HepG2 (cell line): ENCODE results near the gene STX2. TPM values are rescaled to one million over a fixed set of nuclear protein-coding genes. Genes with fewer than 3 reads are reported as not detected.

Experiments used
- ATAC-seq: fragments of 200-7000 bp; cut with Tn5 transposase; 3 replicates; pipeline ENCODE4 v1.9.1; 2020; ENCODE audit warnings: mild to moderate bottlenecking, moderate library complexity
- BruUV-seq: library from RNA; stranded (reverse); fragments of 400-500 nt; replicated peaks from 2 replicates; lab custom pipeline; 2021; lab: Mats Ljungman, UMichigan
- CTCF ChIA-PET: fragments of 300-600 bp; formaldehyde crosslinking; extraction: SDS; loops from one replicate; lab custom pipeline; 2021; ENCODE audit warnings: low total read pairs, inconsistent platforms, low intra/inter-chr PET ratio; lab: Yijun Ruan, JAX
- POLR2A ChIA-PET: fragments of 350-600 bp; sonication (Branson Sonifier 250); formaldehyde crosslinking; loops from one replicate; lab custom pipeline; 2020; ENCODE audit warnings: antibody characterized with exemption, inconsistent platforms; lab: Yijun Ruan, JAX
- DNase-seq: peaks from one replicate; pipeline ENCODE4 v3.0.0-alpha.2; 2015; ENCODE audit warnings: low spot score
- FAIRE-seq: peaks from 3 replicates; lab custom pipeline; 2011; peaks lifted over from hg19 to GRCh38; lab: Jason Lieb, UNC
- H2AFZ ChIP-seq: one replicate; pipeline ENCODE4 v1.6.1; 2011; ENCODE audit warnings: low read length, inconsistent platforms
- H3K27ac ChIP-seq: fragments of 300-600 bp; 3 replicates; pipeline ENCODE4 v1.8.0; 2011; ENCODE audit warnings: mixed run types, mild to moderate bottlenecking, mixed read lengths, low read length, inconsistent platforms; ENCODE audit not compliant: insufficient read depth; ENCODE audit errors: extremely low read length
- H3K27me3 ChIP-seq, 2 experiments: fragments of 200-600 bp in 1 of 2; 2 replicates in 1 of 2; 3 replicates in 1 of 2; pipeline versions ENCODE4 v1.6.0 to v1.8.0; 2011; ENCODE audit warnings: low read length in 2 of 2, mild to moderate bottlenecking in 2 of 2, moderate library complexity in 2 of 2, inconsistent platforms in 1 of 2; ENCODE audit not compliant: insufficient read depth in 2 of 2, control insufficient read depth in 1 of 2
- H3K36me3 ChIP-seq, 2 experiments: fragments of 200-600 bp in 1 of 2; replicated peaks in 1 of 2; 2 replicates in 1 of 2; 3 replicates in 1 of 2; pipeline versions ENCODE4 v1.5.1 to v1.8.0; 2011; ENCODE audit warnings: low read length in 2 of 2, inconsistent platforms in 1 of 2; ENCODE audit not compliant: insufficient read depth in 2 of 2, control insufficient read depth in 1 of 2
- H3K4me1 ChIP-seq: 2 replicates; pipeline ENCODE4 v1.5.1; 2012; ENCODE audit warnings: low read length, inconsistent platforms; ENCODE audit not compliant: insufficient read depth
- H3K4me2 ChIP-seq: 2 replicates; pipeline ENCODE4 v1.6.0; 2011; ENCODE audit warnings: low read depth, low read length, inconsistent platforms
- H3K4me3 ChIP-seq, 3 experiments: fragments of 200-600 bp in 1 of 3; sonication (generic), shearing (Covaris generic) in 1 of 3; replicated peaks in 1 of 3; 2 replicates each; pipeline ENCODE4 v1.5.1; 2011 to 2016; ENCODE audit warnings: low read length in 3 of 3, inconsistent platforms in 2 of 3, low read depth in 2 of 3, mild to moderate bottlenecking in 2 of 3, control low read depth in 1 of 3, mixed read lengths in 1 of 3; ENCODE audit not compliant: insufficient read depth in 1 of 3
- H3K79me2 ChIP-seq: one replicate; pipeline ENCODE4 v1.6.1; 2011; ENCODE audit warnings: low read length, inconsistent platforms; ENCODE audit not compliant: insufficient read depth
- H3K9ac ChIP-seq: 2 replicates; pipeline ENCODE4 v1.6.0; 2011; ENCODE audit warnings: mild to moderate bottlenecking, low read depth, low read length, inconsistent platforms; ENCODE audit not compliant: insufficient read depth
- H3K9me3 ChIP-seq: 2 replicates; pipeline ENCODE4 v1.5.1; 2012; ENCODE audit warnings: mild to moderate bottlenecking, low read length
- H4K20me1 ChIP-seq: 2 replicates; pipeline ENCODE4 v1.6.0; 2011; ENCODE audit warnings: inconsistent platforms, mild to moderate bottlenecking, low read length, moderate library complexity; ENCODE audit not compliant: insufficient read depth
- CC2D1A ChIP-seq: sonication (generic); formaldehyde crosslinking; IDR thresholded peaks from 2 replicates; pipeline ENCODE4 v1.8.1; 2023; ENCODE audit warnings: mild to moderate bottlenecking, missing genetic modification reagents
- FOSL1 ChIP-seq: sonication (generic); formaldehyde crosslinking; IDR thresholded peaks from 2 replicates; pipeline ENCODE4 v1.9.0; 2021; ENCODE audit warnings: missing genetic modification reagents, borderline replicate concordance
- FOSL2 ChIP-seq: sonication (generic); formaldehyde crosslinking; IDR thresholded peaks from 2 replicates; pipeline ENCODE4 v1.4.0; 2020; ENCODE audit warnings: missing genetic modification reagents
- HNRNPK ChIP-seq: fragments of 200-400 bp; formaldehyde crosslinking; IDR thresholded peaks from 2 replicates; pipeline ENCODE4 v1.6.1; 2018; ENCODE audit warnings: low read length, low read depth, moderate library complexity, mild to moderate bottlenecking; ENCODE audit not compliant: poor library complexity, severe bottlenecking
- KAT8 ChIP-seq: IDR thresholded peaks from 2 replicates; pipeline ENCODE4 v1.6.1; 2016; ENCODE audit warnings: missing genetic modification reagents, missing compliant biosample characterization
- KLF9 ChIP-seq: IDR thresholded peaks from 2 replicates; pipeline ENCODE4 v1.6.1; 2016; ENCODE audit warnings: low read depth
- KMT2B ChIP-seq: IDR thresholded peaks from 2 replicates; pipeline ENCODE4 v1.6.1; 2016; ENCODE audit warnings: missing genetic modification reagents, missing compliant biosample characterization
- MLX ChIP-seq: IDR thresholded peaks from 2 replicates; pipeline ENCODE4 v1.6.1; 2016
- PAX8 ChIP-seq: sonication (generic); formaldehyde crosslinking; IDR thresholded peaks from 2 replicates; pipeline ENCODE4 v1.8.0; 2022; ENCODE audit warnings: mild to moderate bottlenecking, missing genetic modification reagents, borderline replicate concordance
- SMARCC2 ChIP-seq: fragments of 450-650 bp; IDR thresholded peaks from 2 replicates; pipeline ENCODE4 v1.6.1; 2017; ENCODE audit warnings: antibody characterized with exemption, mild to moderate bottlenecking
- TBL1XR1 ChIP-seq: fragments of 150-350 bp; IDR thresholded peaks from 2 replicates; pipeline ENCODE4 v1.6.1; 2014; ENCODE audit warnings: borderline replicate concordance, low read length; ENCODE audit not compliant: partially characterized antibody
- ZNF253 ChIP-seq: sonication (generic); formaldehyde crosslinking; IDR thresholded peaks from 2 replicates; pipeline ENCODE4 v1.8.0; 2022; ENCODE audit warnings: mild to moderate bottlenecking, missing genetic modification reagents, borderline replicate concordance
- ZNF329 ChIP-seq: sonication (generic); formaldehyde crosslinking; IDR thresholded peaks from 2 replicates; pipeline ENCODE4 v1.9.0; 2021; ENCODE audit warnings: low read depth, mild to moderate bottlenecking, missing genetic modification reagents
- ZNF335 ChIP-seq: sonication (generic); formaldehyde crosslinking; IDR thresholded peaks from 2 replicates; pipeline ENCODE4 v1.4.0; 2020; ENCODE audit warnings: missing genetic modification reagents
- ZNF350 ChIP-seq: sonication (generic); formaldehyde crosslinking; IDR thresholded peaks from 2 replicates; pipeline ENCODE4 v1.4.0; 2020; ENCODE audit warnings: mild to moderate bottlenecking, low read depth, missing genetic modification reagents, borderline replicate concordance
- ZNF777 ChIP-seq: sonication (generic); formaldehyde crosslinking; IDR thresholded peaks from 2 replicates; pipeline ENCODE4 v1.4.0; 2020; ENCODE audit warnings: missing genetic modification reagents
- in situ Hi-C: cut with HindIII; loops from 2 replicates; pipeline ENCODE4 v1.10.0; 2017; ENCODE audit warnings: low pct_unique_long_range_greater_than_20kb; ENCODE audit not compliant: extremely low pct_ligation_motif_present
- intact Hi-C: fragments of 100-400 bp; cut with micrococcal nuclease; formaldehyde crosslinking; loops from one replicate; pipeline ENCODE4 v1.10.0; 2022; ENCODE audit not compliant: unreplicated experiment
- polyA plus RNA-seq, 8 experiments: library from polyadenylated mRNA; depleted of rRNA in 3 of 8; stranded (reverse) in 7 of 8; unstranded in 1 of 8; fragments of >200 nt; fragmentation: Illumina TruSeq in 4 of 8; extraction: Trizol in 4 of 8; gene quantifications; 2 replicates each; pipeline versions ENCODE4 v1.2.1 to v1.2.3, GENCODE V29; 2011 to 2016; ENCODE audit warnings: low read depth in 4 of 8, missing spikeins in 1 of 8, mixed read lengths in 1 of 8; ENCODE audit not compliant: insufficient read depth in 1 of 8
- total RNA-seq, 5 experiments: library from RNA; depleted of rRNA; stranded (reverse); fragments of >200 nt; fragmentation: Illumina TruSeq; extraction: Trizol; gene quantifications; 2 replicates each; pipeline ENCODE4 v1.2.3, GENCODE V29; 2016; ENCODE audit warnings: low read depth in 1 of 5
- TF ChIP-seq, protein P1 (sequence below): sonication (generic); formaldehyde crosslinking; IDR thresholded peaks from 2 replicates; pipeline ENCODE4 v1.8.1; 2023; ENCODE audit warnings: mild to moderate bottlenecking, inconsistent platforms, moderate library complexity, missing genetic modification reagents, borderline replicate concordance
- TF ChIP-seq, protein P2 (sequence below): sonication (generic); formaldehyde crosslinking; IDR thresholded peaks from 2 replicates; pipeline ENCODE4 v1.4.0; 2020; ENCODE audit warnings: missing genetic modification reagents

Gene STX2
- total and polyA plus RNA-seq, 2 of the 13 experiments (the other 11 are each of a cell fraction or from before 2014, with no cell fraction given), result 13.4 to 25.1 TPM

GRCh38 chr12:130846369-130846768 is 7.3 kb upstream of the STX2 start:
- no TSS peak for BruUV-seq
- no peak overlapping the region for H2AFZ ChIP-seq
- H3K27ac ChIP-seq, result no peak overlapping the region
- no peaks in the 10 kb centered on the region for H3K27me3 ChIP-seq
- ChIA-PET POLR2A (interaction anchor here (1.2 to 1.3 kb wide), 2 partner anchors 25 to 70 kb away, joined by 3 to 5 read pairs; no protein-coding TSS in a partner anchor), CTCF (no interaction called here)
- ATAC-seq, result no peak
- in situ Hi-C loops, result no loop called here
- H3K4me1 ChIP-seq, result peaks cover 60% of the 10 kb centered on the region
- intact Hi-C loops, result no loop called here
- FAIRE-seq, result no peak
- DNase-seq, result no peak
- no peaks in the 10 kb centered on the region for H3K9me3 ChIP-seq
- no peak for TF ChIP-seq KLF9
- TF ChIP-seq FOSL2 (CRISPR knock-in tag), result no peak
- TF ChIP-seq, protein P1, sequence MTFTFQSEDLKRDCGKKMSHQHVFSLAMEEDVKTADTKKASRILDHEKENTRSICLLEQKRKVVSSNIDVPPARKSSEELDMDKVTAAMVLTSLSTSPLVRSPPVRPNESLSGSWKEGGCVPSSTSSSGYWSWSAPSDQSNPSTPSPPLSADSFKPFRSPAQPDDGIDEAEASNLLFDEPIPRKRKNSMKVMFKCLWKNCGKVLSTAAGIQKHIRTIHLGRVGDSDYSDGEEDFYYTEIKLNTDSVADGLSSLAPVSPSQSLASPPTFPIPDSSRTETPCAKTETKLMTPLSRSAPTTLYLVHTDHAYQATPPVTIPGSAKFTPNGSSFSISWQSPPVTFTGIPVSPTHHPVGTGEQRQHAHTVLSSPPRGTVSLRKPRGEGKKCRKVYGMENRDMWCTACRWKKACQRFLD (CRISPR knock-in tag), result no peak
- TF ChIP-seq ZNF350, result no peak
- TF ChIP-seq KAT8 (CRISPR knock-in tag), result no peak
- no peak for TF ChIP-seq CC2D1A
- no peak for TF ChIP-seq ZNF329 (CRISPR knock-in tag)
- TF ChIP-seq, protein P2, sequence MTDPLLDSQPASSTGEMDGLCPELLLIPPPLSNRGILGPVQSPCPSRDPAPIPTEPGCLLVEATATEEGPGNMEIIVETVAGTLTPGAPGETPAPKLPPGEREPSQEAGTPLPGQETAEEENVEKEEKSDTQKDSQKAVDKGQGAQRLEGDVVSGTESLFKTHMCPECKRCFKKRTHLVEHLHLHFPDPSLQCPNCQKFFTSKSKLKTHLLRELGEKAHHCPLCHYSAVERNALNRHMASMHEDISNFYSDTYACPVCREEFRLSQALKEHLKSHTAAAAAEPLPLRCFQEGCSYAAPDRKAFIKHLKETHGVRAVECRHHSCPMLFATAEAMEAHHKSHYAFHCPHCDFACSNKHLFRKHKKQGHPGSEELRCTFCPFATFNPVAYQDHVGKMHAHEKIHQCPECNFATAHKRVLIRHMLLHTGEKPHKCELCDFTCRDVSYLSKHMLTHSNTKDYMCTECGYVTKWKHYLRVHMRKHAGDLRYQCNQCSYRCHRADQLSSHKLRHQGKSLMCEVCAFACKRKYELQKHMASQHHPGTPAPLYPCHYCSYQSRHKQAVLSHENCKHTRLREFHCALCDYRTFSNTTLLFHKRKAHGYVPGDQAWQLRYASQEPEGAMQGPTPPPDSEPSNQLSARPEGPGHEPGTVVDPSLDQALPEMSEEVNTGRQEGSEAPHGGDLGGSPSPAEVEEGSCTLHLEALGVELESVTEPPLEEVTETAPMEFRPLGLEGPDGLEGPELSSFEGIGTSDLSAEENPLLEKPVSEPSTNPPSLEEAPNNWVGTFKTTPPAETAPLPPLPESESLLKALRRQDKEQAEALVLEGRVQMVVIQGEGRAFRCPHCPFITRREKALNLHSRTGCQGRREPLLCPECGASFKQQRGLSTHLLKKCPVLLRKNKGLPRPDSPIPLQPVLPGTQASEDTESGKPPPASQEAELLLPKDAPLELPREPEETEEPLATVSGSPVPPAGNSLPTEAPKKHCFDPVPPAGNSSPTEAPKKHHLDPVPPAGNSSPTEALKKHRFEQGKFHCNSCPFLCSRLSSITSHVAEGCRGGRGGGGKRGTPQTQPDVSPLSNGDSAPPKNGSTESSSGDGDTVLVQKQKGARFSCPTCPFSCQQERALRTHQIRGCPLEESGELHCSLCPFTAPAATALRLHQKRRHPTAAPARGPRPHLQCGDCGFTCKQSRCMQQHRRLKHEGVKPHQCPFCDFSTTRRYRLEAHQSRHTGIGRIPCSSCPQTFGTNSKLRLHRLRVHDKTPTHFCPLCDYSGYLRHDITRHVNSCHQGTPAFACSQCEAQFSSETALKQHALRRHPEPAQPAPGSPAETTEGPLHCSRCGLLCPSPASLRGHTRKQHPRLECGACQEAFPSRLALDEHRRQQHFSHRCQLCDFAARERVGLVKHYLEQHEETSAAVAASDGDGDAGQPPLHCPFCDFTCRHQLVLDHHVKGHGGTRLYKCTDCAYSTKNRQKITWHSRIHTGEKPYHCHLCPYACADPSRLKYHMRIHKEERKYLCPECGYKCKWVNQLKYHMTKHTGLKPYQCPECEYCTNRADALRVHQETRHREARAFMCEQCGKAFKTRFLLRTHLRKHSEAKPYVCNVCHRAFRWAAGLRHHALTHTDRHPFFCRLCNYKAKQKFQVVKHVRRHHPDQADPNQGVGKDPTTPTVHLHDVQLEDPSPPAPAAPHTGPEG (CRISPR knock-in tag), result no peak
- TF ChIP-seq ZNF335 (CRISPR knock-in tag), result no peak
- no peak for TF ChIP-seq PAX8 (CRISPR knock-in tag)
- no peak for TF ChIP-seq SMARCC2
- no peak for TF ChIP-seq ZNF777
- no peak for TF ChIP-seq FOSL1 (CRISPR knock-in tag)
- TF ChIP-seq HNRNPK, result no peak
- no peak for TF ChIP-seq MLX (CRISPR knock-in tag)
- no peak for TF ChIP-seq TBL1XR1
- no peak for TF ChIP-seq KMT2B (CRISPR knock-in tag)
- no peak for TF ChIP-seq ZNF253 (CRISPR knock-in tag)
- H3K79me2 ChIP-seq, result no peaks in the 10 kb centered on the region
- no peak overlapping the region for H3K9ac ChIP-seq
- H3K36me3 ChIP-seq, result no peaks in the 10 kb centered on the region
- H3K4me2 ChIP-seq, result peak overlapping the region; percentile 61
- H4K20me1 ChIP-seq, result no peaks in the 10 kb centered on the region
- H3K4me3 ChIP-seq, result no peak overlapping the region
